ENCODE results near the gene PIK3C3.
"Not testable (repeated sequence)": the region's sequence is repeated elsewhere in the genome, so short reads cannot be mapped to it uniquely, and the experiment has no call there.

The PIK3C3 gene

DNA sequence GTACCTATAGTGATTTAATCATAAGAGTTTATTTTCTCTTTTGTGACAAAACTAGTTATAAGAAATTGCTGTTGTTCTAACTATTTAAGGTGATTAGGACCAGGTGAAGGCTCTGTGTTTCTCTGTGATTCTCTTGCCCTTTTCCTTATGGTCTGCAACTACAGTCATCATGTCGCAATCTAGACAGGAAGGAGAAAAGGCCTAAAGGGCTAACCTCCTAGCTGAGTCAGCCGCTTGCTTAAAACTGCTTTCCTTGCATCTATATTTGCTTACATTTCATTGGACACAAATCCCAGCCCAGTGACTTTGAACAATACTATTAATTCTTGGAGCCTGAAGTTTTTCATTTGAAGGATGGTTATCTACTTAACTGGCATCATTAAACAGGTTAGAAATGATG lies 93.1 kb downstream of the PIK3C3 start:
- H3K4me3 ChIP-seq (ENCODE audit: low read depth in 1 of 2, low read length in 2 of 2), result no peak overlapping the region
- no peaks in the 10 kb centered on the region for H3K4me1 ChIP-seq (ENCODE audit: control insufficient read depth in 1 of 2, insufficient read depth in 2 of 2, low read length in 2 of 2)
- peaks cover 18 to 35% of the 10 kb centered on the region in 2 donors for H3K36me3 ChIP-seq (ENCODE audit: control insufficient read depth in 1 of 2, insufficient read depth in 2 of 2, low read length in 2 of 2)
- H3K9me3 ChIP-seq (ENCODE audit: control insufficient read depth in 1 of 2, low read length in 2 of 2), result no peaks in the 10 kb centered on the region
- no peak overlapping the region for H3K27ac ChIP-seq (ENCODE audit: low read length)
- H3K27me3 ChIP-seq (ENCODE audit: low read depth, low read length), result no peaks in the 10 kb centered on the region

DNA sequence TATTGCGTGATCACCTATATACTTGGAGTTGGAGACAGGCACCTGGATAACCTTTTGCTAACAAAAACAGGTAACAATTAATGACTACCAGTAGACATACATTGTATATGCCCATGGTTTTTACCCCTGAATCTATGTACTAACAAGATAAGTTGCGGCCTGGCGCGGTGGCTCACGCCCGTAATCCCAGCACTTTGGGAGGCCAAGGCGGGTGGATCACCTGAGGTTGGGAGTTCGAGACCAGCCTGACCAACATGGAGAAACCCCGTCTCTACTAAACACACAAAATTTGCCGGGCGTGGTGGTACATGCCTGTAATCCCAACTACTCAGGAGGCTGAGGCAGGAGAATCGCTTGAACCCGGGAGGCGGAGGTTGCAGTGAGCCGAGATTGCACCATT lies 94.5 kb downstream of the PIK3C3 start:
- not testable (repeated sequence) for H3K4me3 ChIP-seq (ENCODE audit: low read depth in 1 of 2, low read length in 2 of 2); H3K9me3 ChIP-seq (ENCODE audit: control insufficient read depth in 1 of 2, low read length in 2 of 2); H3K27me3 ChIP-seq (ENCODE audit: low read depth, low read length); H3K27ac ChIP-seq (ENCODE audit: low read length); H3K4me1 ChIP-seq (ENCODE audit: control insufficient read depth in 1 of 2, insufficient read depth in 2 of 2, low read length in 2 of 2)
- H3K36me3 ChIP-seq (ENCODE audit: control insufficient read depth in 1 of 2, insufficient read depth in 2 of 2, low read length in 2 of 2), result peaks cover 12 to 26% of the 10 kb centered on the region in 2 donors

- H3K4me1 ChIP-seq (ENCODE audit: control insufficient read depth in 1 of 2, insufficient read depth in 2 of 2, low read length in 2 of 2), result no peaks in the 10 kb centered on the region
- H3K27ac ChIP-seq (ENCODE audit: low read length), result no peak overlapping the region
- peaks cover 8 to 24% of the 10 kb centered on the region in 2 donors for H3K36me3 ChIP-seq (ENCODE audit: control insufficient read depth in 1 of 2, insufficient read depth in 2 of 2, low read length in 2 of 2)
- H3K9me3 ChIP-seq (ENCODE audit: control insufficient read depth in 1 of 2, low read length in 2 of 2), result no peaks in the 10 kb centered on the region
- no peaks in the 10 kb centered on the region for H3K27me3 ChIP-seq (ENCODE audit: low read depth, low read length)
- no peak overlapping the region for H3K4me3 ChIP-seq (ENCODE audit: low read depth in 1 of 2, low read length in 2 of 2)
These were observed 96.4 kb downstream of the PIK3C3 start for GRCh38 chr18:42051411-42051810.

DNA sequence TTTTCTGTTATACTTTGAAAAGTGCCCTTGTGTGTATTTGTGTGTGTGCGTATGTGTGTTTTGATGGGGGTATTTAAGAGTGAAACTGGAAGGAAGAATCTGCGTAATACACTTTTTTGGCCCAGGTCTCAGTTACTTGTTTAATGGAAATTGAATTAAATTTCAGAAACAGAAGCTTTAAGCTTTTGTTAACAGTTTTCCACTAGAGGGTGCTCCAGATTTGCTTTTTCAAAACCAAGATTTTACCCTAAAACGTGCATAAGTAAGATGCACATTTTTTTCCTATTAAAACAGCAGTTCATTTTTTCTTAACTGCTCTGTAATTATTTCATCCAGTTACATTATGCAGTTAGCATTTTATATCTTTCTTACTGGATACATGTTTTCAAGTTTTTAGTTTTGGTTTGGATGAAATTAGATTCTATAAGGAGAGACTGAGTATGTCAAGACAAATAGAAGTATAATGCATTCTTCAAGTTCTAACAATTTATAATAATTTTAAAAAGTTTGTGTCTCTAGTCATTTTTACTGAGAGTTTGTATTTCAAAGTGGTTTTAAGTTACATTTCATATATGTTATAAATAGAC lies 97.2 kb downstream of the PIK3C3 start:
- Histone ChIP-seq H3K4me1 (ENCODE audit: control insufficient read depth in 1 of 2, insufficient read depth in 2 of 2, low read length in 2 of 2) (no peaks in the 10 kb centered on the region), H3K27ac (ENCODE audit: low read length) (no peak overlapping the region), H3K27me3 (ENCODE audit: low read depth, low read length) (no peaks in the 10 kb centered on the region), H3K9me3 (ENCODE audit: control insufficient read depth in 1 of 2, low read length in 2 of 2) (no peaks in the 10 kb centered on the region), H3K36me3 (ENCODE audit: control insufficient read depth in 1 of 2, insufficient read depth in 2 of 2, low read length in 2 of 2) (peaks cover 8 to 24% of the 10 kb centered on the region in 2 donors), H3K4me3 (ENCODE audit: low read depth in 1 of 2, low read length in 2 of 2) (no peak overlapping the region)

- Histone ChIP-seq H3K4me3 (ENCODE audit: low read depth in 1 of 2, low read length in 2 of 2) (no peak overlapping the region), H3K36me3 (ENCODE audit: control insufficient read depth in 1 of 2, insufficient read depth in 2 of 2, low read length in 2 of 2) (peaks cover 8 to 24% of the 10 kb centered on the region in 2 donors)
These were observed 98.3 kb downstream of the PIK3C3 start for GRCh38 chr18:42053188-42053781.

GRCh38 chr18:42064109-42064508 lies 109.1 kb downstream of the PIK3C3 start:
- no peaks in the 10 kb centered on the region for H3K4me1 ChIP-seq (ENCODE audit: control insufficient read depth in 1 of 2, insufficient read depth in 2 of 2, low read length in 2 of 2)
- no peak overlapping the region for H3K27ac ChIP-seq (ENCODE audit: low read length)
- H3K9me3 ChIP-seq (ENCODE audit: control insufficient read depth in 1 of 2, low read length in 2 of 2), result no peaks in the 10 kb centered on the region
- peaks cover 19 to 24% of the 10 kb centered on the region in 2 donors for H3K36me3 ChIP-seq (ENCODE audit: control insufficient read depth in 1 of 2, insufficient read depth in 2 of 2, low read length in 2 of 2)
- H3K27me3 ChIP-seq (ENCODE audit: low read depth, low read length), result no peaks in the 10 kb centered on the region
- no peak overlapping the region for H3K4me3 ChIP-seq (ENCODE audit: low read depth in 1 of 2, low read length in 2 of 2)

More at GRCh38 chr18:42053188-42053781, 98.3 kb downstream of the PIK3C3 start:
- H3K4me1 ChIP-seq (ENCODE audit: control insufficient read depth in 1 of 2, insufficient read depth in 2 of 2, low read length in 2 of 2), result no peaks in the 10 kb centered on the region
- H3K9me3 ChIP-seq (ENCODE audit: control insufficient read depth in 1 of 2, low read length in 2 of 2), result no peaks in the 10 kb centered on the region
- H3K27me3 ChIP-seq (ENCODE audit: low read depth, low read length), result no peaks in the 10 kb centered on the region
- no peak overlapping the region for H3K27ac ChIP-seq (ENCODE audit: low read length)

DNA sequence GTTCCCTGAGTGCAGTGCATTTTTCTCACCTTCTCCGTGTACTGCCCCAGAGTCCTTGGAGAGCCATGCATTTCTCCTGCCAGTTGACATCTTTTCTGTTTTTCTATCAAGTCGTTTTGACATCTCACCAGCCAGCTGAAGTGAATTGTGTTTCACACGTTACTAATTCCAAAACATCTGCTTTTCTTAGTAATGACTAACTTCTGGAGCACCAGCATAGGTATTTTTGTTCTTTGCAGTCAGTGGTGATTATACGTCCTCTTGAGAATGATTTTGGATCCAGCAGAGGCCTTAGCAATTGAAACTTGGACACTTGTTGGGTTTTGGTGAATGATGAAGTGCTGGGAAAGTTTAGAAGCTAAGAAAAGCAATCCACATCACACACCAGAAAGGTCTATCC lies 112.5 kb downstream of the PIK3C3 start:
- peaks cover 26 to 33% of the 10 kb centered on the region in 2 donors for H3K36me3 ChIP-seq (ENCODE audit: control insufficient read depth in 1 of 2, insufficient read depth in 2 of 2, low read length in 2 of 2)

GRCh38 chr18:42068030-42068429 lies 113.0 kb downstream of the PIK3C3 start:
- Histone ChIP-seq H3K9me3 (ENCODE audit: control insufficient read depth in 1 of 2, low read length in 2 of 2) (no peaks in the 10 kb centered on the region), H3K4me3 (ENCODE audit: low read depth in 1 of 2, low read length in 2 of 2) (no peak overlapping the region), H3K36me3 (ENCODE audit: control insufficient read depth in 1 of 2, insufficient read depth in 2 of 2, low read length in 2 of 2) (peaks cover 28 to 38% of the 10 kb centered on the region in 2 donors), H3K27ac (ENCODE audit: low read length) (no peak overlapping the region), H3K27me3 (ENCODE audit: low read depth, low read length) (no peaks in the 10 kb centered on the region), H3K4me1 (ENCODE audit: control insufficient read depth in 1 of 2, insufficient read depth in 2 of 2, low read length in 2 of 2) (no peaks in the 10 kb centered on the region)

More for the DNA sequence above, 112.5 kb downstream of the PIK3C3 start:
- no peaks in the 10 kb centered on the region for H3K9me3 ChIP-seq (ENCODE audit: control insufficient read depth in 1 of 2, low read length in 2 of 2)
- no peak overlapping the region for H3K27ac ChIP-seq (ENCODE audit: low read length)
- no peaks in the 10 kb centered on the region for H3K27me3 ChIP-seq (ENCODE audit: low read depth, low read length)
- no peaks in the 10 kb centered on the region for H3K4me1 ChIP-seq (ENCODE audit: control insufficient read depth in 1 of 2, insufficient read depth in 2 of 2, low read length in 2 of 2)
- H3K4me3 ChIP-seq (ENCODE audit: low read depth in 1 of 2, low read length in 2 of 2), result no peak overlapping the region

GRCh38 chr18:42069036-42069435 lies 114.0 kb downstream of the PIK3C3 start:
- Histone ChIP-seq H3K4me1 (ENCODE audit: control insufficient read depth in 1 of 2, insufficient read depth in 2 of 2, low read length in 2 of 2) (no peaks in the 10 kb centered on the region), H3K36me3 (ENCODE audit: control insufficient read depth in 1 of 2, insufficient read depth in 2 of 2, low read length in 2 of 2) (peaks cover 32 to 47% of the 10 kb centered on the region in 2 donors), H3K4me3 (ENCODE audit: low read depth in 1 of 2, low read length in 2 of 2) (no peak overlapping the region), H3K27ac (ENCODE audit: low read length) (no peak overlapping the region), H3K9me3 (ENCODE audit: control insufficient read depth in 1 of 2, low read length in 2 of 2) (no peaks in the 10 kb centered on the region), H3K27me3 (ENCODE audit: low read depth, low read length) (no peaks in the 10 kb centered on the region)

- Histone ChIP-seq H3K27me3 (ENCODE audit: low read depth, low read length) (no peaks in the 10 kb centered on the region), H3K9me3 (ENCODE audit: control insufficient read depth in 1 of 2, low read length in 2 of 2) (no peaks in the 10 kb centered on the region), H3K4me3 (ENCODE audit: low read depth in 1 of 2, low read length in 2 of 2) (no peak overlapping the region), H3K36me3 (ENCODE audit: control insufficient read depth in 1 of 2, insufficient read depth in 2 of 2, low read length in 2 of 2) (peaks cover 28 to 46% of the 10 kb centered on the region in 2 donors), H3K27ac (ENCODE audit: low read length) (no peak overlapping the region), H3K4me1 (ENCODE audit: control insufficient read depth in 1 of 2, insufficient read depth in 2 of 2, low read length in 2 of 2) (no peaks in the 10 kb centered on the region)
These were observed 117.4 kb downstream of the PIK3C3 start for GRCh38 chr18:42072407-42072806.

DNA sequence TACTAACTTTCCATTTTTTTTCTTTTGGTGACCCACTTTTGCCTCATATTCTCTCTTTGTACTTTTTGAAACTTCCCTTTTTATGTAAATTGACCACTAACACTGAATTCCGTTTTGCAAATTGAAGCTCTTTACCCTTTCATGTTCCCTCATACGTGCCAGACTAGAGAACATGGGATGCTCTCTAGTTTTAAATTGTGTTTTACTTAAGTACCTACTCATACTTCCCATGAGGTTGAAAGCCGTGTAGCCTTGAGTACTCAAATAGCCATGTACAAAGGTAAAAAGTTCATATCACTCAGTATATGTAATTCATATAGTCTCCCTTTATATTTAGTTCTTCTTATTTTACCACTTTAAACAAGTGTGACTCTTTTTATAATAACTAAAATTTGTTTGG lies 119.7 kb downstream of the PIK3C3 start:
- H3K27ac ChIP-seq (ENCODE audit: low read length), result no peak overlapping the region
- no peaks in the 10 kb centered on the region for H3K9me3 ChIP-seq (ENCODE audit: control insufficient read depth in 1 of 2, low read length in 2 of 2)
- peaks cover 26 to 50% of the 10 kb centered on the region in 2 donors for H3K36me3 ChIP-seq (ENCODE audit: control insufficient read depth in 1 of 2, insufficient read depth in 2 of 2, low read length in 2 of 2)
- H3K27me3 ChIP-seq (ENCODE audit: low read depth, low read length), result no peaks in the 10 kb centered on the region
- H3K4me3 ChIP-seq (ENCODE audit: low read depth in 1 of 2, low read length in 2 of 2), result no peak overlapping the region
- no peaks in the 10 kb centered on the region for H3K4me1 ChIP-seq (ENCODE audit: control insufficient read depth in 1 of 2, insufficient read depth in 2 of 2, low read length in 2 of 2)

GRCh38 chr18:42078711-42079110 lies 123.7 kb downstream of the PIK3C3 start:
- Histone ChIP-seq H3K4me1 (ENCODE audit: control insufficient read depth in 1 of 2, insufficient read depth in 2 of 2, low read length in 2 of 2) (no peaks in the 10 kb centered on the region), H3K9me3 (ENCODE audit: control insufficient read depth in 1 of 2, low read length in 2 of 2) (no peaks in the 10 kb centered on the region), H3K27ac (ENCODE audit: low read length) (no peak overlapping the region), H3K27me3 (ENCODE audit: low read depth, low read length) (no peaks in the 10 kb centered on the region), H3K36me3 (ENCODE audit: control insufficient read depth in 1 of 2, insufficient read depth in 2 of 2, low read length in 2 of 2) (peaks cover 13 to 43% of the 10 kb centered on the region in 2 donors), H3K4me3 (ENCODE audit: low read depth in 1 of 2, low read length in 2 of 2) (no peak overlapping the region)

All from muscle layer of duodenum (tissue), 2 donors.